H9 (cell line): ENCODE data around the gene TSPOAP1. TPM values are rescaled to one million over a fixed set of nuclear protein-coding genes. Genes with fewer than 3 reads are reported as not detected.

Source experiments
- DNase-seq: peaks from one replicate; pipeline ENCODE4 v3.0.0-alpha.2; 2017
- H2AFZ ChIP-seq: one replicate; pipeline ENCODE4 v1.6.1; 2013; ENCODE audit warnings: mild to moderate bottlenecking, low read length, control low read depth, moderate library complexity
- H2AK5ac ChIP-seq: 2 replicates; pipeline ENCODE4 v1.6.1; 2013; ENCODE audit warnings: low read length, control low read depth, mixed read lengths; ENCODE audit not compliant: insufficient read length
- H2BK120ac ChIP-seq: one replicate; pipeline ENCODE4 v1.6.1; 2013; ENCODE audit warnings: low read depth, mild to moderate bottlenecking, low read length, control low read depth, inconsistent platforms; ENCODE audit not compliant: poor library complexity, severe bottlenecking
- H2BK12ac ChIP-seq: 2 replicates; pipeline ENCODE4 v1.6.1; 2013; ENCODE audit warnings: low read length, control low read depth, mixed read lengths, low read depth; ENCODE audit not compliant: insufficient read length
- H2BK15ac ChIP-seq: 2 replicates; pipeline ENCODE4 v1.6.1; 2013; ENCODE audit warnings: low read depth, low read length, control low read depth
- H2BK20ac ChIP-seq: one replicate; pipeline ENCODE4 v1.6.1; 2013; ENCODE audit warnings: low read depth, mild to moderate bottlenecking, low read length, control low read depth, inconsistent platforms; ENCODE audit not compliant: poor library complexity, severe bottlenecking
- H2BK5ac ChIP-seq: 2 replicates; pipeline ENCODE4 v1.6.1; 2013; ENCODE audit warnings: low read length, control low read depth, mixed read lengths; ENCODE audit not compliant: insufficient read length
- H3K14ac ChIP-seq: 2 replicates; pipeline ENCODE4 v1.6.1; 2013; ENCODE audit warnings: low read length, control low read depth; ENCODE audit not compliant: insufficient read depth
- H3K18ac ChIP-seq: 2 replicates; pipeline ENCODE4 v1.6.1; 2013; ENCODE audit warnings: low read depth, mild to moderate bottlenecking, mixed read lengths, low read length, control low read depth; ENCODE audit not compliant: insufficient read length
- H3K23ac ChIP-seq: 2 replicates; pipeline ENCODE4 v1.6.1; 2013; ENCODE audit warnings: low read length, control low read depth, mixed read lengths, low read depth; ENCODE audit not compliant: insufficient read length
- H3K23me2 ChIP-seq: 2 replicates; pipeline ENCODE4 v1.6.1; 2013; ENCODE audit warnings: low read depth, mild to moderate bottlenecking, mixed read lengths, low read length, control low read depth; ENCODE audit not compliant: insufficient read length, poor library complexity, severe bottlenecking
- H3K27ac ChIP-seq: 2 replicates; pipeline ENCODE4 v1.5.1; 2013; ENCODE audit warnings: low read length, control low read depth, mixed read lengths, low read depth; ENCODE audit not compliant: insufficient read length
- H3K27me3 ChIP-seq: 2 replicates; pipeline ENCODE4 v1.6.1; 2013; ENCODE audit warnings: low read length, control low read depth, inconsistent platforms; ENCODE audit not compliant: insufficient read depth
- H3K4ac ChIP-seq: 2 replicates; pipeline ENCODE4 v1.6.1; 2013; ENCODE audit warnings: low read depth, mild to moderate bottlenecking, control low read depth, inconsistent platforms, low read length, moderate library complexity
- H3K4me1 ChIP-seq: 2 replicates; pipeline ENCODE4 v1.6.1; 2013; ENCODE audit warnings: low read length, control low read depth, inconsistent platforms; ENCODE audit not compliant: insufficient read depth
- H3K4me2 ChIP-seq: 2 replicates; pipeline ENCODE4 v1.6.1; 2013; ENCODE audit warnings: low read length, control low read depth, mixed read lengths; ENCODE audit not compliant: insufficient read length, insufficient read depth
- H3K56ac ChIP-seq: 2 replicates; pipeline ENCODE4 v1.6.1; 2013; ENCODE audit warnings: low read depth, mild to moderate bottlenecking, mixed read lengths, low read length, control low read depth; ENCODE audit not compliant: insufficient read length
- H3K79me1 ChIP-seq: 2 replicates; pipeline ENCODE4 v1.6.1; 2013; ENCODE audit warnings: low read depth, mild to moderate bottlenecking, moderate library complexity, low read length, control low read depth, inconsistent platforms; ENCODE audit not compliant: insufficient read depth, poor library complexity, severe bottlenecking
- H3K79me2 ChIP-seq: 2 replicates; pipeline ENCODE4 v1.6.1; 2013; ENCODE audit warnings: low read length, control low read depth, inconsistent platforms; ENCODE audit not compliant: insufficient read depth
- H3K9ac ChIP-seq: 2 replicates; pipeline ENCODE4 v1.6.1; 2013; ENCODE audit warnings: low read length, control low read depth, mixed read lengths; ENCODE audit not compliant: insufficient read length; ENCODE audit errors: extremely low read depth
- H3K9me3 ChIP-seq: one replicate; pipeline ENCODE4 v1.6.1; 2013; ENCODE audit warnings: low read depth, low read length, inconsistent platforms; ENCODE audit not compliant: control insufficient read depth
- H3T11ph ChIP-seq: one replicate; pipeline ENCODE4 v1.6.1; 2013; ENCODE audit warnings: mild to moderate bottlenecking, low read length, control low read depth, inconsistent platforms
- H4K20me1 ChIP-seq: one replicate; pipeline ENCODE4 v1.6.1; 2013; ENCODE audit not compliant: control insufficient read depth, insufficient read length, insufficient read depth
- H4K5ac ChIP-seq: 2 replicates; pipeline ENCODE4 v1.6.1; 2013; ENCODE audit warnings: low read depth, mild to moderate bottlenecking, mixed read lengths, low read length, control low read depth; ENCODE audit not compliant: insufficient read length
- H4K8ac ChIP-seq: replicated peaks from 2 replicates; pipeline ENCODE4 v1.6.1; 2013; ENCODE audit warnings: low read length, control low read depth, mixed read lengths, low read depth; ENCODE audit not compliant: insufficient read length
- H4K91ac ChIP-seq: 2 replicates; pipeline ENCODE4 v1.6.1; 2013; ENCODE audit warnings: low read depth, mild to moderate bottlenecking, moderate library complexity, mixed read lengths, low read length, control low read depth; ENCODE audit not compliant: insufficient read length
- H3K27ac Mint-ChIP-seq, 3 experiments: 2 replicates in 2 of 3; 3 replicates in 1 of 3; pipeline ENCODE4 v1.8.0; 2020 to 2021; ENCODE audit warnings: mixed read lengths in 3 of 3, mild to moderate bottlenecking in 1 of 3, moderate library complexity in 1 of 3
- H3K27me3 Mint-ChIP-seq: 2 replicates; pipeline ENCODE4 v1.8.0; 2021; ENCODE audit warnings: low read depth, mild to moderate bottlenecking, moderate library complexity, mixed read lengths
- H3K36me3 Mint-ChIP-seq, 3 experiments: 2 replicates in 2 of 3; 3 replicates in 1 of 3; pipeline ENCODE4 v1.8.0; 2020 to 2021; ENCODE audit warnings: low read depth in 3 of 3, mixed read lengths in 3 of 3; ENCODE audit not compliant: insufficient read depth in 1 of 3
- H3K4me1 Mint-ChIP-seq, 2 experiments: 2 replicates each; pipeline ENCODE4 v1.8.0; 2020; ENCODE audit warnings: mixed read lengths in 2 of 2
- H3K4me3 Mint-ChIP-seq, 2 experiments: 2 replicates in 1 of 2; 3 replicates in 1 of 2; pipeline ENCODE4 v1.8.0; 2020 to 2021; ENCODE audit warnings: mild to moderate bottlenecking in 2 of 2, mixed read lengths in 2 of 2, moderate library complexity in 1 of 2
- H3K9me3 Mint-ChIP-seq, 2 experiments: 2 replicates in 1 of 2; 3 replicates in 1 of 2; pipeline ENCODE4 v1.8.0; 2020; ENCODE audit warnings: mild to moderate bottlenecking in 2 of 2, mixed read lengths in 2 of 2, moderate library complexity in 1 of 2
- CTCF ChIP-seq: fragments of 200-600 bp; sonication (generic); conservative IDR thresholded peaks from 3 replicates; pipeline ENCODE4 v1.8.0; 2021; ENCODE audit warnings: antibody characterized with exemption, mild to moderate bottlenecking
- WGBS: extraction: QIAGEN DNeasy Blood & Tissue Kit; methylation state at CpG from one replicate; pipeline ENCODE4 v1.1.7; 2013; ENCODE audit warnings: missing lambda C conversion rate, low lambda C conversion rate, mixed read lengths; ENCODE audit not compliant: insufficient read length; ENCODE audit errors: extremely low coverage; 5-methylcytosine and 5-hydroxymethylcytosine counted together
- total RNA-seq: library from RNA; stranded (reverse); gene quantifications from 2 replicates; pipeline ENCODE4 v1.2.1, GENCODE V29; 2021

TSPOAP1 gene
- total RNA-seq, 1 experiment from 2014 or later, result 17.3 TPM

GRCh38 chr17:58305626-58306025, 23.0 kb downstream of the TSPOAP1 start:
- H3K18ac ChIP-seq, result no peak overlapping the region
- no peaks in the 10 kb centered on the region for H4K20me1 ChIP-seq
- peaks cover 5 to 36% of the 10 kb centered on the region in 2 experiments for H3K4me1 Mint-ChIP-seq
- no peak overlapping the region for H2BK120ac ChIP-seq
- H3K4me1 ChIP-seq, result no peaks in the 10 kb centered on the region
- no peaks in the 10 kb centered on the region for H3K79me2 ChIP-seq
- H4K8ac ChIP-seq, result no peak overlapping the region
- no peak overlapping the region for H3K4ac ChIP-seq
- H3K27me3 Mint-ChIP-seq, result peaks cover 4% of the 10 kb centered on the region
- H3K9me3 Mint-ChIP-seq, result no peaks in the 10 kb centered on the region
- no peak overlapping the region for H3K56ac ChIP-seq
- no peak overlapping the region for H2BK12ac ChIP-seq
- no peak overlapping the region for H3K27ac Mint-ChIP-seq
- no peak overlapping the region for H4K91ac ChIP-seq
- no peak overlapping the region for H3K14ac ChIP-seq
- no peak overlapping the region for H3K23ac ChIP-seq
- H3K27me3 ChIP-seq, result no peaks in the 10 kb centered on the region
- H3K4me2 ChIP-seq, result no peak overlapping the region
- DNase-seq, result peak; percentile 32
- no peaks in the 10 kb centered on the region for H3K79me1 ChIP-seq
- no peaks in the 10 kb centered on the region for H3K9me3 ChIP-seq
- no peaks in the 10 kb centered on the region for H3K36me3 Mint-ChIP-seq
- no peak overlapping the region for H3T11ph ChIP-seq
- H3K23me2 ChIP-seq, result no peaks in the 10 kb centered on the region
- H3K9ac ChIP-seq, result no peak overlapping the region
- H2AK5ac ChIP-seq, result no peak overlapping the region
- H2BK20ac ChIP-seq, result no peak overlapping the region
- no peak overlapping the region for H2BK5ac ChIP-seq
- no peak overlapping the region for H2AFZ ChIP-seq
- H4K5ac ChIP-seq, result no peak overlapping the region
- no peak for TF ChIP-seq CTCF
- no peak overlapping the region for H3K27ac ChIP-seq
- H3K4me3 Mint-ChIP-seq, result no peak overlapping the region
- no peak overlapping the region for H2BK15ac ChIP-seq
- WGBS, result no CpG with 5 or more reads among the region's 8 CpGs
